Measurements from ENCODE around the gene VGLL2. TPM values are rescaled to one million over a fixed set of nuclear protein-coding genes. Genes with fewer than 3 reads are reported as not detected.

Gene VGLL2

GRCh38 chr6:117309611-117310010, 44.3 kb downstream of the VGLL2 start:
- Histone ChIP-seq H2BK15ac (replicated peaks; ENCODE audit: low read depth) (no peak overlapping the region), H4K5ac (ENCODE audit: low read length) (no peak overlapping the region), H3K23ac (ENCODE audit: low read length) (no peak overlapping the region), H3K4me2 (ENCODE audit: low read length) (no peak overlapping the region), H3K4me3 (ENCODE audit: low read length) (no peak overlapping the region), H3K9ac (ENCODE audit: low read length) (no peak overlapping the region), H3K4me1 (ENCODE audit: control insufficient read depth, low read depth, low read length) (no peaks in the 10 kb centered on the region), H4K8ac (ENCODE audit: low read depth, low read length) (no peak overlapping the region), H3K56ac (ENCODE audit: low read length) (no peak overlapping the region), H3K79me1 (ENCODE audit: low read length) (no peaks in the 10 kb centered on the region), H3K4ac (ENCODE audit: low read depth, low read length) (no peak overlapping the region), H2BK5ac (ENCODE audit: low read length) (no peak overlapping the region), H2BK120ac (ENCODE audit: low read depth, low read length) (no peak overlapping the region), H3K18ac (ENCODE audit: low read length) (no peak overlapping the region), H2AK5ac (ENCODE audit: low read length) (no peak overlapping the region), H3K79me2 (ENCODE audit: control insufficient read depth, insufficient read depth, low read length) (no peaks in the 10 kb centered on the region), H3K27ac (ENCODE audit: low read depth, low read length) (no peak overlapping the region), H3K36me3 (ENCODE audit: control insufficient read depth, insufficient read depth, low read length) (no peaks in the 10 kb centered on the region), H3K27me3 (ENCODE audit: insufficient read depth, low read length, poor library complexity) (no peaks in the 10 kb centered on the region)
- DNase-seq, result no peak

GRCh38 chr6:117311310-117311709, 46.0 kb downstream of the VGLL2 start:
- Histone ChIP-seq H3K79me2 (ENCODE audit: control insufficient read depth, insufficient read depth, low read length) (no peaks in the 10 kb centered on the region), H3K4ac (ENCODE audit: low read depth, low read length) (no peak overlapping the region), H3K9ac (ENCODE audit: low read length) (no peak overlapping the region), H3K27ac (ENCODE audit: low read depth, low read length) (no peak overlapping the region), H3K36me3 (ENCODE audit: control insufficient read depth, insufficient read depth, low read length) (no peaks in the 10 kb centered on the region), H4K8ac (ENCODE audit: low read depth, low read length) (no peak overlapping the region), H3K79me1 (ENCODE audit: low read length) (no peaks in the 10 kb centered on the region), H4K5ac (ENCODE audit: low read length) (no peak overlapping the region), H2AK5ac (ENCODE audit: low read length) (no peak overlapping the region), H2BK120ac (ENCODE audit: low read depth, low read length) (no peak overlapping the region), H3K56ac (ENCODE audit: low read length) (no peak overlapping the region), H3K4me1 (ENCODE audit: control insufficient read depth, low read depth, low read length) (no peaks in the 10 kb centered on the region), H3K18ac (ENCODE audit: low read length) (no peak overlapping the region), H3K4me3 (ENCODE audit: low read length) (no peak overlapping the region), H2BK15ac (replicated peaks; ENCODE audit: low read depth) (no peak overlapping the region), H2BK5ac (ENCODE audit: low read length) (no peak overlapping the region), H3K4me2 (ENCODE audit: low read length) (no peak overlapping the region), H3K23ac (ENCODE audit: low read length) (no peak overlapping the region), H3K27me3 (ENCODE audit: insufficient read depth, low read length, poor library complexity) (no peaks in the 10 kb centered on the region)
- WGBS (ENCODE audit: extremely low coverage, insufficient coverage, low lambda C conversion rate), result no CpG with 5 or more reads among the region's 3 CpGs
- no peak for DNase-seq

- H2BK5ac ChIP-seq (ENCODE audit: low read length), result no peak overlapping the region
- H3K79me1 ChIP-seq (ENCODE audit: low read length), result no peaks in the 10 kb centered on the region
- H3K4ac ChIP-seq (ENCODE audit: low read depth, low read length), result no peak overlapping the region
- H3K23ac ChIP-seq (ENCODE audit: low read length), result no peak overlapping the region
- H3K4me1 ChIP-seq (ENCODE audit: control insufficient read depth, low read depth, low read length), result no peaks in the 10 kb centered on the region
- H3K4me3 ChIP-seq (ENCODE audit: low read length), result no peak overlapping the region
- H3K18ac ChIP-seq (ENCODE audit: low read length), result no peak overlapping the region
- H3K56ac ChIP-seq (ENCODE audit: low read length), result no peak overlapping the region
- no peaks in the 10 kb centered on the region for H3K36me3 ChIP-seq (ENCODE audit: control insufficient read depth, insufficient read depth, low read length)
- H3K27me3 ChIP-seq (ENCODE audit: insufficient read depth, low read length, poor library complexity), result no peaks in the 10 kb centered on the region
- no peak overlapping the region for H4K5ac ChIP-seq (ENCODE audit: low read length)
- no peak overlapping the region for H4K8ac ChIP-seq (ENCODE audit: low read depth, low read length)
- H2BK15ac ChIP-seq (replicated peaks; ENCODE audit: low read depth), result no peak overlapping the region
- no peaks in the 10 kb centered on the region for H3K79me2 ChIP-seq (ENCODE audit: control insufficient read depth, insufficient read depth, low read length)
- WGBS (ENCODE audit: extremely low coverage, insufficient coverage, low lambda C conversion rate), result no CpG with 5 or more reads among the region's 1 CpG
- no peak overlapping the region for H3K4me2 ChIP-seq (ENCODE audit: low read length)
- H3K27ac ChIP-seq (ENCODE audit: low read depth, low read length), result no peak overlapping the region
- no peak overlapping the region for H3K9ac ChIP-seq (ENCODE audit: low read length)
- H2AK5ac ChIP-seq (ENCODE audit: low read length), result no peak overlapping the region
- no peak for DNase-seq
- H2BK120ac ChIP-seq (ENCODE audit: low read depth, low read length), result no peak overlapping the region
These were observed 46.4 kb downstream of the VGLL2 start for GRCh38 chr6:117311726-117312125.

GRCh38 chr6:117317261-117317660, 51.9 kb downstream of the VGLL2 start:
- Histone ChIP-seq H2AK5ac (ENCODE audit: low read length) (no peak overlapping the region), H3K36me3 (ENCODE audit: control insufficient read depth, insufficient read depth, low read length) (no peaks in the 10 kb centered on the region), H3K4me3 (ENCODE audit: low read length) (no peak overlapping the region), H2BK15ac (replicated peaks; ENCODE audit: low read depth) (no peak overlapping the region), H4K5ac (ENCODE audit: low read length) (no peak overlapping the region), H2BK120ac (ENCODE audit: low read depth, low read length) (no peak overlapping the region), H3K79me1 (ENCODE audit: low read length) (no peaks in the 10 kb centered on the region), H3K79me2 (ENCODE audit: control insufficient read depth, insufficient read depth, low read length) (no peaks in the 10 kb centered on the region), H3K23ac (ENCODE audit: low read length) (no peak overlapping the region), H3K9ac (ENCODE audit: low read length) (no peak overlapping the region), H4K8ac (ENCODE audit: low read depth, low read length) (no peak overlapping the region), H3K27me3 (ENCODE audit: insufficient read depth, low read length, poor library complexity) (no peaks in the 10 kb centered on the region), H3K4ac (ENCODE audit: low read depth, low read length) (no peak overlapping the region), H3K27ac (ENCODE audit: low read depth, low read length) (no peak overlapping the region), H3K18ac (ENCODE audit: low read length) (no peak overlapping the region), H3K4me2 (ENCODE audit: low read length) (no peak overlapping the region), H2BK5ac (ENCODE audit: low read length) (no peak overlapping the region), H3K4me1 (ENCODE audit: control insufficient read depth, low read depth, low read length) (no peaks in the 10 kb centered on the region), H3K56ac (ENCODE audit: low read length) (no peak overlapping the region)
- WGBS (ENCODE audit: extremely low coverage, insufficient coverage, low lambda C conversion rate), result no CpG with 5 or more reads among the region's 4 CpGs
- DNase-seq, result peak; percentile 57

Small RNAs within 50 kb of the gene (small RNA-seq; reads per million reads assigned to genes)
- gene RN7SKP18 (ENCODE audit: insufficient read depth), result not detected

All from mesendoderm (in vitro differentiated cells).